M059J (cell line): ENCODE measurements around the gene HCN3. TPM values are rescaled to one million over a fixed set of nuclear protein-coding genes. Genes with fewer than 3 reads are reported as not detected.
"Not testable (repeated sequence)": the region's sequence is repeated elsewhere in the genome, so short reads cannot be mapped to it uniquely, and the experiment has no call there.

ENCODE experiments used
- DNase-seq: peaks from one replicate; pipeline ENCODE4 v3.0.0-alpha.2; 2012; ENCODE audit warnings: low read depth
- total RNA-seq: library from RNA; depleted of rRNA; stranded (reverse); fragments of >200 nt; shearing (Covaris generic); gene quantifications from 2 replicates; pipeline ENCODE4 v1.2.3, GENCODE V29; 2014; rRNA removed

Gene HCN3
- 0.66 and 1.7 TPM in 2 replicates for total RNA-seq

DNA sequence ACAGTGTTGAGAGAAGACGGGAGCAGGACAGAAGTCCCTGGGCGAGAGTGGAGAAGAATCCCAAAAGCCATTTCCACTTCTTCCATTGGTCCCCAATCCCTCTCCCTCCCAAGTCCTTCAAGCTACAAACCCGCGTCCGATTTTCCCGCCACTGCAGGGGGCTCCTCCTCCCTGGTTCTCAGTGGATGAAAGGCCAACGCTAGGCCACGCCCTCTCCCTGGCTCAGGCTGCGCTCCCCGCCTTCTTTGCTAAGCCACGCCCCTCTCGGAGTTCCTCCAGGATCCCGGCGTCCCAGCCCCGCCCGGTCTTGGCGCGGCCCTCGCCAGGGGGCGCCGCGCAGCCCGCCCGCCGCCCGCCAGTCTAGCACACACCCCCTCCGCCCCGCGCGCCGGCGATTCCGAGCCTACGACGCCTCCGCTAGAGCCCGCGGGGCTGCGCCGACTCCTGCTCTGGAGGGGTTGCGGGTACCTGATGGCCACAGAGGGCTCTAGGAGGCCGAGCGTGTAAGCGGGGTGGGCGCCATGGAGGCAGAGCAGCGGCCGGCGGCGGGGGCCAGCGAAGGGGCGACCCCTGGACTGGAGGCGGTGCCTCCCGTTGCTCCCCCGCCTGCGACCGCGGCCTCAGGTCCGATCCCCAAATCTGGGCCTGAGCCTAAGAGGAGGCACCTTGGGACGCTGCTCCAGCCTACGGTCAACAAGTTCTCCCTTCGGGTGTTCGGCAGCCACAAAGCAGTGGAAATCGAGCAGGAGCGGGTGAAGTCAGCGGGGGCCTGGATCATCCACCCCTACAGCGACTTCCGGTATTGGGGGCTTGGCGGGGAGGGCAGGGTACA, at the start of gene HCN3:
TSS of gene HCN3 (plus strand) at position 394 of the 832 bp plus-strand sequence. CDS start at position 522, 128 bp downstream.
- peak; percentile 93 for DNase-seq

DNA sequence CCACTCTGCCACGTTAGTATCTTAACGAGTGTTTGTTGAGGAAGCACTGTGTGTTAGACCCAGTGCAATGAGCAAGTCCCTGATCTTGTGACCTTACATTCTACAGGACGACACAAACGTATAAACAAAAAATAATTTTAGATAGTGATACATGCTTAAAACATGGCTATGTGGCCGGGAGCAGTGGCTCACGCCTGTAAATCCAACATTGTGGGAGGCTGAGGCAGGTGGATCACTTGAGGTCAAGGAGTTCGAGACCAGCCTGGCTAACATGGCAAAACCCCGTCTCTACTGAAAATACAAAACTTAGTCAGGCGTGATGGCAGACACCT, 49.2 kb upstream of the HCN3 start:
- DNase-seq, result no peak

DNA sequence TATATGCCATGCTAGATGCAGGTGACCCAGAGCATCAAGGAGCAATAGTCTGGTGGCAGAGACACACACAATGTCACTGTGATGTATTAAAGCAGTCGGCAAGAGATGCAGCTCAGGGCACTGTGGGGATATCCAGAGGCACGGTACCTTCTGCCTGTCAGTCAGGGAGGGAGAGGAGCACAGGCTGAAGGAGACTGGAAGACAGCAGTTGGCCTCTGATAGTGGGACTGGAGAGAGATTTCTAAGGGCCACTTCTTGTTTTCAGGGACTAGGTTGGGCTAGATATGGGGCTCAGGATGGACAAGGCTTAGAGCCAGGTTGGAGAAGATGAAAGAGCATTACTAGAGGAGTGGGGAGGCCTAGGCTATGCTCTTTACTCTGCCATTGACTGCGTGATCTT, 46.0 kb upstream of the HCN3 start:
- DNase-seq, result not testable (repeated sequence)

DNA sequence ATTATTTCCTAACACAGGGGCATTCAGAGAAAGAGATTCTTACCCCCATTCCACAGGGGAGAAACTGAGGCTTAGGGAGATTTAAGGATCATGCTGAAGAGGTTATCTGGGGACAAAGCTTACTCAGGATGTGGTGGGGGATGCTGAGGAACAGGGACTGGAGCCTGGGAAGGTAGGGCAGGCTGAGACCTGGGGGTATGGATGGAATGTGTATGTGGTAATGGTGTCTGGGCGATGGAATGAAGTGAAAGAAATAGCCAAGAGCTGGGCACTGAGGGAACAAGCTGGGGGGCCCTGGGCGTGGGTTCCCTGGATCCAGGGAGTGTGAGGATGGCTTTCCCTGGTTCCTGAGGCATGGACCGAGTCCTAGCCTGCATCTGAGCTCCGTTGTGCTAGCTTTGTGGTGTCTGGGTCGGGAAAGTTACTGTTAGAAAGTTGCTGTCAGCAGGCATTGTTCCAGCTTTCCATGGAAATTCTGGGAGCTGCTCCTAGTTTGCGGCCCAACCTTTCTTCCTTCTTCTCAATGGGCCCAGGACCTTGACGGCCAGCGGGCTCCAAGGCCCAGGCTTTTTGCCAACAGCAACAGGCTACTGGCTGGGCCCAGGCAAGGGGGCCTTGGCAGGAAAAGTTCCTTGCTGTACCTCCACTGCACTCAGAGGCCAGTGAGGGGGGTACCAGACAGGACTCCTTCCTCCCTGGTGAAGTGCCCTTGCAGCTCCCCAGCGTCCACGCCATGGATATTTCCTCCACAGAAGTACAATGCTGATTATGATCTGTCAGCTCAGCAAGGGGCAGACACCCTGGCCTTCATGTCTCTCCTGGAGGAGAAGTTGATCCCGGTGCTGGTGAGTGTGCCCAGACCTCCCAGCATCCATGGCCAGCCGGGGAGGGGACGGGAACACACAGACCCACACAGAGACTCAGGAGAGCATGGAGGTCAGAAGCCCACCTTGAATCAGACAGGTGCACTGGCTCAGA, 45.0 kb upstream of the HCN3 start:
- DNase-seq, result peak; percentile 58

- not testable (repeated sequence) for DNase-seq
Observed at GRCh38 chr1:155233502-155233901, 43.8 kb upstream of the HCN3 start.

GRCh38 chr1:155235375-155235774, 41.9 kb upstream of the HCN3 start:
- DNase-seq, result not testable (repeated sequence)

GRCh38 chr1:155236451-155236850, 40.8 kb upstream of the HCN3 start:
- DNase-seq, result no peak

GRCh38 chr1:155241069-155241679, 36.1 kb upstream of the HCN3 start:
- peak; percentile 80 for DNase-seq

- no peak for DNase-seq
Observed at GRCh38 chr1:155241841-155242264, 35.4 kb upstream of the HCN3 start.

DNA sequence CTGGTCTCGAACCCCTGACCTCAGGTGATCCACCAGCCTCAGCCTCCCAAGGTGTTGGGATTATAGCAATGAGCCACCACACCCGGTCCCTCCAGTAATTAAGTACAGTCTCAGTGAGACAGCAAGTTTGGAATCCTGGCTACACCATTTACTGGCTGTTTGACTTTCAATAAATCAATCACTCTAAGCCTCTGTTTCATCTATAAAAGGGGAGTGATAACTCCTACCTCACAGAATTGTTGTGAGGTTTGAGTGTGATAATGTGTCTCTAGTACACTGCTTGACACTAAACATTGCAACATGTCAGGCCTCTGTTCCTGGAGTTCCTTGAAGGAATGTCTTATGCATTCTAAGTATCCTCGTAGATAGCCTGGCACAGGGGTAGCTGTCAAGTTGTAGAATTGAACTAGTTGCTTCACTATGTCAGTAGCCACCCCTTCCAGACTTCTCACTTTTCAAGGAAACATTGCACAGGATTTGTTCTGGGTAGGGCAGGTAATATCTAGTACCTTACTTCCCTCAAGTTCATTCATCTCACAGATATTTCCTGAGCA, 34.4 kb upstream of the HCN3 start:
- no peak for DNase-seq

DNA sequence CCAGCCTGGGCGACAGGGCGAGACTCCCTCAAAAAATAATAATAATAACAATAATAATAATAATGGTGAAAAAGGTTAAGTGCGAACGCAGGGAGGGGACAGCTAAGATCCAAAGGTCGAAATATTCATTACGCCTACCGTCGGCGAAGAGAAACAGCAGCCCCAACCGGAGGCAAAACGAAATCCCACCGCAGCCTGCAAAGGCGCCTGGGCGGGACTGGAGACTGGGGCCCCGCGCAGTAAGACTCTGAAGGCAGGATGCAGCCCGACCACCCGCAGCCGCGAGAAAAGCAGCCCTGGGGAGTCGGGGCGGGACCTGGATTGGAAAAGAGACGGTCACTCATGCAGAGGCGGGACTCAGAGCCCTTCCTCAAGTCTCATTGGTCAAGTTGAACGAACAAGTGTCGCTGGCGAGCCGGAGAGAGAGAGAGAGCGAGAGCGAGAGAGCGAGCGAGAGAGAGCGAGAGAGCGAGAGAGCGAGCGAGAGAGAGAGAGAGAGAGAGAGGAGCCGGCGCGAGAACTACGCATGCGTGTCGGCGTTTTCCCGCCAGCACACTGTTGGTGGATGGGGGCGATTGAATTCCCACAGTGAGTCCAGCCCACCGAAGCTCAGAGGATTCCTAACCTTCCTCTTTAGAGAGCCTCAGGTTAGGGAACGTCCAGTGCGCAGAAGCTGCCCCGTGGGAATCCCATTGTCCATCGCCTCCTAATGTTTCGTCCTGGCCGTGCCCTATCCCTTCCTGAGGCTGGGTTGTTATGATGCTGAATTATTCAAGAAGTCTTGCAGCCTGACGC, 32.7 kb upstream of the HCN3 start:
- DNase-seq, result peak; percentile 99

GRCh38 chr1:155245163-155245524, 32.1 kb upstream of the HCN3 start:
- no peak for DNase-seq

GRCh38 chr1:155246796-155247195, 30.5 kb upstream of the HCN3 start:
- not testable (repeated sequence) for DNase-seq

DNA sequence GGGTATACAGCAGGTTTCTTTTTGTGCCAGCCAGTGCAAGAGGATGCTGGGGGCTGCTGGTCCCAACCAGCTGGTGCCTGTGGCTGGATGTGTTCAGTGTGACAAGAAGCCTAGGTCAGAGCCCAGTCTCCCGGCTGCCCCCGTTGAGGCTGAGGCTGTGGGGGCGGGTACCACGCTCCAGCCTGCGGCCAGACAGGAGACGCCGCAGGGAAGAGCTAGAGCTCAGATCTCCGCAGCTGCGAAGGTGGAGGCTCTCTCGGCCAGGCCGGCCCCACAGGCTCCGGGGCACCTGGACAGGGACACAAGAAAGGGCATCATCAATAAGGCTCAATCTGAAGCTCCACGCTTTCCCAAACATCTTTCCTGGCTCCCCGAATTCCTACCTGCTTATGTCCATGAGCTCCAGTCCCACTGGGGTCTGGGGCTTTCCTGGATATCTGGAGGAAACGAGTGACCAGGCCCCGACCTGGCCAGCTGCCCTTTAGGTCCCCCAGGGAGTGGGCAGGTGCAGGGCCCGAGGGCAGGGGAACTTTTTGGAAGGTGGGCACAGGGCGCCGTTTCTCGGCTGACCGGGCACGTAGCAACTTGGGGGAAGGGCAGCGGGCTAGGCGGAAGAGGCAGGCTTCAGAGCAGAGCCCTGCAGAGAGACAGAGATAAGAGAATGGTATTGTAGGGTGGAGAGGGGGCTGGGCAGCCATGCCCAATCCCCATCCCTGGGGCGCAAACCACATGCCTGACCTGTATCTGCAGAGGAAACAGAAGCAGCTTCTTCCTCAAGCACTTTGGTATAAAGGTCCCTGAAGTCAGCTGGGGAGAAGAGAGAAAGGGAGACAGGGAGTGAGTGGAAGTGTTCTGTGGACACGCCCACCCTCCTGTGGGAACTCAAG, 29.4 kb upstream of the HCN3 start:
- no peak for DNase-seq

DNA sequence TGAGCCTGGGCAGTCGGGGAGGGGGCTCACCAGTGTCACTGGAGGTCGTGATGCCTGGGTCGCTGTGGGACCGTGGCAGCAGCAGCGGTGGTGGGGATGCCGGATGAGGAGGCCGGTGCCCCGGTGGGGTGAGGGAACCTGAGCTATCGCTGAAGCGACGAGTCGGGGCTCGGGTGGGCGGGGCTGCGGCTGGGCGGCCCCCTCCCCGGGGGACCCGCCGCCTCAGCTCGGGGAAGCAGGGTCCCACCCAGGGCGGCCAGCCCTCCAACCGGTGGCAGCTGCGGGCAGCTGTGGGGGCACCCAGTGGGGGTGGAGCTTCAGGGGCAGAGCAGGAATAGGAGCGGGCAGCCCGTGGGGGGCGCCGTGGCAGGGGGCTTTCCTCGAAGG, 27.0 kb upstream of the HCN3 start:
- no peak for DNase-seq

DNA sequence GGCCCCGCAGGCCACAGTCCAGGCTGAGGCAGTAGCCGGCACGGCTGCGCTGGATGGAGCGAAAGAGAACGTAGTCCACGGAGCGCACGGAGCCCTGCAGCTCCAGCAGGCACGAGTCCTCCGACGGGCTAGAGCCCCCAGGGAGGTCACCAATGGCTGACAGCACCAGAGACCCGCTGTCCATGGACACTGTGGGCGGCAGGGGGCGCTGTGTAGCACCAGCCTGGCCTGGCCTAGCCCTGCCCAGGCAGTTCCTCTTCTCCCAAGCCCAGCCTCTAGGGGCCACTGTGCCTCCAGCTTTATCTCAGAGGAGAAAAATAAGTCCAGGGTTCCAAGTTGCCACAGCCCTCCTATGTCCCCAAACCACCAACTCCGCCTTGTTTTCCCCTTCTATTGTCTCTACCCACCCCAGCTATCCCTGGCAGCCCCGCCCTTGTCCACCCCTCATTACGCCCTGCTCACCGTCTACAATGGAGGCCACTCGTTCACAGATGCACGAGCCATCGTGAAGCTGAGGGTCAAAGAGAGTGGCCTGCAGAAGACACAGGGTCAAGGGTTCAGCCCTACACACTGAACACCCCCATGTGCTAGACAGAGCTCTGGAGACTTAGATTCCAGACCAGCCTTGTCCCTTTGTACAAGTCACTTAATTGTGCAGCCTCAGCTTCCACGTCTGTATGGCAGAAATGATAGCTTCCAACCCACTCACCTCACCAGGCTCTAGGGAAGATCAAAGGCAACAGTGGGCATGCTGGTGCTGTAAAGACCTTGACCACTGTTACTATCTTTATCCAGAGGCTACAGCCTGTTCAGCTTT, 26.4 kb upstream of the HCN3 start:
- DNase-seq, result peak; percentile 87

GRCh38 chr1:155251566-155251965, 25.7 kb upstream of the HCN3 start:
- DNase-seq, result no peak

- no peak for DNase-seq
Observed at GRCh38 chr1:155253208-155253607, 24.1 kb upstream of the HCN3 start.

- no peak for DNase-seq
Observed at GRCh38 chr1:155253797-155254196, 23.5 kb upstream of the HCN3 start.
